AG04450 (cell line): ENCODE measurements around the gene DTX3L. TPM values are rescaled to one million over a fixed set of nuclear protein-coding genes. Genes with fewer than 3 reads are reported as not detected.
A peak's percentile ranks its signal among the peaks of the same experiment; 100 is the strongest.

Source experiments
- CTCF ChIA-PET: fragments of 300-600, 350-600 bp; formaldehyde crosslinking; extraction: SDS; loops from one replicate; lab custom pipeline; 2022; ENCODE audit warnings: antibody characterized with exemption, inconsistent platforms; lab: Charles Lee
- POLR2A ChIA-PET: fragments of 350-600 bp; formaldehyde crosslinking; extraction: SDS; loops from one replicate; lab custom pipeline; 2021; ENCODE audit warnings: antibody characterized with exemption, inconsistent platforms; lab: Yijun Ruan, JAX
- DNase-seq: peaks from one replicate; pipeline ENCODE4 v3.0.0-alpha.2; 2011; ENCODE audit warnings: low read depth, low spot score
- H3K27ac ChIP-seq: one replicate; pipeline ENCODE4 v1.5.1; 2012; ENCODE audit warnings: low read depth, low read length, control low read depth
- H3K27me3 ChIP-seq: one replicate; pipeline ENCODE4 v1.6.0; 2012; ENCODE audit warnings: low read length; ENCODE audit not compliant: control insufficient read depth, insufficient read depth
- H3K4me3 ChIP-seq: 2 replicates; pipeline ENCODE4 v1.5.1; 2011; ENCODE audit warnings: mild to moderate bottlenecking, low read depth, low read length, control low read depth
- H3K9me3 ChIP-seq: 2 replicates; pipeline ENCODE4 v1.5.1; 2012; ENCODE audit warnings: low read length; ENCODE audit not compliant: control insufficient read depth, insufficient read depth
- polyA plus RNA-seq: library from polyadenylated mRNA; depleted of rRNA; stranded (reverse); fragments of >200 nt; gene quantifications from 2 replicates; pipeline ENCODE4 v1.2.3, GENCODE V29; 2011
- TF ChIP-seq, protein P1 (sequence below): IDR thresholded peaks from 2 replicates; pipeline ENCODE4 v1.5.1; 2011; ENCODE audit warnings: low read depth, low read length, control low read depth, inconsistent platforms

Gene DTX3L
- polyA plus RNA-seq, 1 experiment = 7.0 TPM

DNA sequence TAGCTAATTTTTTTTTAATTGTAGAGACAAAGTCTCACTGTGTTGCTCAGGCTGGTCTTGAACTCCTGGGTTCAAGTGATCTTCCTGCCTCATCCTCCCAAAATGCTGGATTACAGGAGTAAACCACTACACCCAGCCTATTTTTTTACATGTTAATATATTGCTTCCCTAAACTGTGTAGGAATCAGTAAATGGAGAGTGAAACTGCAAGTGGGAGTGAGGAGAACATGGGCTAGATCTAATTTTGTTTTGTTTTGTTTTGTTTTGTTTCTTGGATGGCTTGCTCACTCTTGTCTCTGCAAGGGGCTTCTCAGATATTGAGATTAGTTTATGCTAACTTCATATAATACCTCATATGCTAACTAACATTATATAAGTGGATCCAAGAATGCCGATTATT lies 44.8 kb downstream of the DTX3L start:
- Histone ChIP-seq H3K9me3 (peaks cover 6% of the 10 kb centered on the region), H3K27me3 (no peaks in the 10 kb centered on the region), H3K4me3 (no peak overlapping the region), H3K27ac (no peak overlapping the region)
- TF ChIP-seq, protein P1, sequence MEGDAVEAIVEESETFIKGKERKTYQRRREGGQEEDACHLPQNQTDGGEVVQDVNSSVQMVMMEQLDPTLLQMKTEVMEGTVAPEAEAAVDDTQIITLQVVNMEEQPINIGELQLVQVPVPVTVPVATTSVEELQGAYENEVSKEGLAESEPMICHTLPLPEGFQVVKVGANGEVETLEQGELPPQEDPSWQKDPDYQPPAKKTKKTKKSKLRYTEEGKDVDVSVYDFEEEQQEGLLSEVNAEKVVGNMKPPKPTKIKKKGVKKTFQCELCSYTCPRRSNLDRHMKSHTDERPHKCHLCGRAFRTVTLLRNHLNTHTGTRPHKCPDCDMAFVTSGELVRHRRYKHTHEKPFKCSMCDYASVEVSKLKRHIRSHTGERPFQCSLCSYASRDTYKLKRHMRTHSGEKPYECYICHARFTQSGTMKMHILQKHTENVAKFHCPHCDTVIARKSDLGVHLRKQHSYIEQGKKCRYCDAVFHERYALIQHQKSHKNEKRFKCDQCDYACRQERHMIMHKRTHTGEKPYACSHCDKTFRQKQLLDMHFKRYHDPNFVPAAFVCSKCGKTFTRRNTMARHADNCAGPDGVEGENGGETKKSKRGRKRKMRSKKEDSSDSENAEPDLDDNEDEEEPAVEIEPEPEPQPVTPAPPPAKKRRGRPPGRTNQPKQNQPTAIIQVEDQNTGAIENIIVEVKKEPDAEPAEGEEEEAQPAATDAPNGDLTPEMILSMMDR = no peak
- DNase-seq = no peak
- CTCF ChIA-PET = no interaction called here
- POLR2A ChIA-PET = no interaction called here

DNA sequence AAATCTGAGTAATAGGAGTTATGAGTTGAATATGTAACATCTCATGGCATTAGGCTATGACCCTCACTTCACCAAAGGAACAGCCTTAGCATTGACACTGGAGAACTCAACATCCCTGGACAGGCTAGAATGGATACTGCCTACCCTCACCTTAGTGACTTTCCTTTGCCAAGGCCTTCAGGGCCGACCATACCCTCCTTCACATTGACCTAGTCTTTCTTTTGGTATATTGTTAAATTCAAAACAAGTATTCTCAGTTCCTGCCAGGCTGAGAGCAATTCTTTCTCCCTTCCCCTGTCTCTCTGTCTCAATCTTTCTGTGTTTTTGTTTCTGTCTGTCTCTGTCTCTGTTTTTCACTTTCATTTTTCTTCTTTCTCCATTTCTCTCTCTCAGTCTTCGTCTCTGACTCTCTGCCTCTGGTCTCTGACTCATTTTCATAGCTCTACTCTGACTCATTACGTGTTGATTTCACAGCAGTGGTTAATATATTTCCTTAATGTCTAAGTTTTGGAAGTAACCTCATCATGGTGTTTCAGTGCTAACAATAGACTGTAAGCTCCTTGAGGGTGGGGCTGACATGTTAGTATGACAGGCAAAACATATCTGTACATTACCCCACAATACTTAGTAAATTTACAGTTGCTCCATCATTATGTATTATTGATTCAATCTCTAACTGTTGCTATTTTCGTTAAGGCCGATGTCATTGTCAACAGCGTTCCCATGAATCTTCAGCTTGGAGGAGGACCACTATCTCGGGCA lies 45.8 kb downstream of the DTX3L start:
- Histone ChIP-seq H3K4me3 (0 out of 2 replicates have a peak overlapping the region, but pooled peaks have one; percentile 17), H3K27me3 (no peaks in the 10 kb centered on the region), H3K9me3 (peaks cover 6% of the 10 kb centered on the region), H3K27ac (peak overlapping the region; percentile 90)
- TF ChIP-seq, protein P1 = no peak
- CTCF ChIA-PET = interaction anchor here (0.6 kb wide), 1 partner anchor 217 kb away, joined by 3 read pairs; no protein-coding TSS in a partner anchor
- POLR2A ChIA-PET = no interaction called here
- DNase-seq = peak; percentile 54

DNA sequence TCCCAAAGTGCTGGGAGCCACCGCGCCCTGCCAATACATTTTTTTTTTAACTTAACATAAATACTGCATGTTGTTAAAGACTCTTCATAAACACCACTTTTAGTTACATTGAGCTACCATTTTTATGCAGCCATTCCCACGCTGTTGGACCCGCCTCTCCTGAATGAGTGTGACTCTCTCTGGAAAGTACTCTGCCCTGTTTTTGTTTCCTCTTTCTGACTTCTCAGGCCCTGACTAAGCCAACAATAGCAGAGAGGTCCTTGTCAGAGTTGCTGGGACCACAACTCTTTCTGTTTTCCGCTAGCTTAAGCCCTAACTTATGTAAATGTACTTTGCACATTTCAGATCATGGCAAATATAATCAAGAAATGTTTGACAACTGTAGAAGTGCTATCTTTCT lies 48.6 kb downstream of the DTX3L start:
- Histone ChIP-seq H3K4me3 (no peak overlapping the region), H3K9me3 (peaks cover 6% of the 10 kb centered on the region), H3K27ac (no peak overlapping the region), H3K27me3 (peaks cover 6% of the 10 kb centered on the region)
- DNase-seq = no peak
- ChIA-PET POLR2A (no interaction called here), CTCF (no interaction called here)
- TF ChIP-seq, protein P1 = no peak

DNA sequence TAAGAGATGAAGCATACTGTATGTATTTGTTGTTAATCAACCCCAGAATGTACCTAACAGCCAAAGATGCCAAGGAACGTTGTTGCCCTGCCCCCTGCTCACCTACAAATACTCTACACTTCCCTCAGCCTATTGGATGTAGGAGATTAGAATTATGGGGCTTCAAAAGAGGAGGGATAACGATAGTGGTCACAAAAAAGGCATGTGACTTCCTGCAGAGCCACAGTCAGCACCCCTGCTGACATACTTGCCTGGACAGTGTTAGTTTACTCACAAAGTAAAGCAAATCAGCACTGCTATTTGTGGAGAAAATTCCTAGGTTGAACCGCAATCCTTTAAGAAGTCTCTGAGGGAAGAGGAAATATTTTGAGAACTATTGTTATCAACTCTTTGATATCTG lies 51.2 kb downstream of the DTX3L start:
- POLR2A ChIA-PET = no interaction called here
- no peak overlapping the region for H3K4me3 ChIP-seq
- H3K27me3 ChIP-seq = peaks cover 20% of the 10 kb centered on the region
- DNase-seq = no peak
- peaks cover 5% of the 10 kb centered on the region for H3K9me3 ChIP-seq
- TF ChIP-seq, protein P1 = no peak
- CTCF ChIA-PET = no interaction called here
- H3K27ac ChIP-seq = no peak overlapping the region

DNA sequence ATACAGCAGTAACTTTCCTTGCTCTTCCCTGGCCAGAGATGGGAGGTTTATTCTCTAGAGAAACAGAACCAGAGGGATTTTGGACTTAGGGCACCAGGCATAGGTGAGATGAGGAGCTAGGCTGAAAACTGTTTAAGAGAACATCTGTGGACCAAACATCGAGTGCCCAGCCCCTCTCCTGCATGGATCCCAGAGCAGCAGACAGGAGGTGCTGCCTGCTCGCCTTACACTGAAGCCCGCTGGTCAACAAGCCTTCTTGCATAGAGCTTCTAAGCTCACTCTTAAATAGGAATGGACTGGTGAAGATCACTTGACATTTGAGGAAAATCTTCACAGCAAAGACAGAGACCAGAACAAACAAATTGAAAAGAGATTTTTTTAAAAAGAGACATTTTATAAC lies 54.5 kb downstream of the DTX3L start:
- H3K9me3 ChIP-seq = no peaks in the 10 kb centered on the region
- POLR2A ChIA-PET = no interaction called here
- no peak overlapping the region for H3K4me3 ChIP-seq
- TF ChIP-seq, protein P1 = no peak
- DNase-seq = no peak
- H3K27ac ChIP-seq = no peak overlapping the region
- CTCF ChIA-PET = interaction anchor here (1.1 to 2.5 kb wide), 2 partner anchors 10 to 61 kb away, joined by 3 to 12 read pairs; no protein-coding TSS in a partner anchor
- H3K27me3 ChIP-seq = peaks cover 32% of the 10 kb centered on the region
